Neural cell (in vitro differentiated cells): ENCODE results near the gene PARD3B.

Experiments
- CTCF ChIP-seq: fragments of 450-650 bp; IDR thresholded peaks from 2 replicates; pipeline ENCODE4 v1.5.1; 2014; ENCODE audit warnings: antibody characterized with exemption, mild to moderate bottlenecking, moderate library complexity; ENCODE audit not compliant: poor library complexity, severe bottlenecking
- EP300 ChIP-seq: fragments of 450-650 bp; conservative IDR thresholded peaks from 2 replicates; pipeline ENCODE4 v1.6.1; 2014; ENCODE audit warnings: antibody characterized with exemption, mild to moderate bottlenecking, moderate library complexity; ENCODE audit not compliant: poor library complexity, severe bottlenecking
- EZH2 ChIP-seq: fragments of 200-600, 300-800 bp; shearing (Covaris generic), sonication (generic); IDR thresholded peaks from 2 replicates; pipeline ENCODE4 v1.6.1; 2014; ENCODE audit warnings: antibody characterized with exemption, low read length, borderline replicate concordance, mild to moderate bottlenecking; ENCODE audit not compliant: insufficient read depth, poor library complexity, severe bottlenecking
- MXI1 ChIP-seq: fragments of 450-650 bp; conservative IDR thresholded peaks from 2 replicates; pipeline ENCODE4 v1.6.1; 2014; ENCODE audit warnings: antibody characterized with exemption, mild to moderate bottlenecking; ENCODE audit not compliant: poor library complexity, severe bottlenecking
- POLR2AphosphoS5 ChIP-seq: IDR thresholded peaks from 2 replicates; pipeline ENCODE4 v1.6.1; 2012
- RAD21 ChIP-seq: fragments of 450-650 bp; conservative IDR thresholded peaks from 2 replicates; pipeline ENCODE4 v1.6.1; 2014; ENCODE audit warnings: antibody characterized with exemption, mild to moderate bottlenecking, moderate library complexity
- REST ChIP-seq: IDR thresholded peaks from 2 replicates; pipeline ENCODE4 v1.6.1; 2012; ENCODE audit warnings: borderline replicate concordance
- SMC3 ChIP-seq: fragments of 450-650 bp; conservative IDR thresholded peaks from 2 replicates; pipeline ENCODE4 v1.6.1; 2014; ENCODE audit warnings: antibody characterized with exemption, mild to moderate bottlenecking, moderate library complexity; ENCODE audit not compliant: poor library complexity
- TAF1 ChIP-seq: IDR thresholded peaks from 2 replicates; pipeline ENCODE4 v1.6.1; 2012; ENCODE audit warnings: low read depth

- TF ChIP-seq CTCF (no peak), RAD21 (no peak), REST (no peak), EZH2 (no peak), POLR2AphosphoS5 (no peak), TAF1 (no peak), EP300 (no peak), SMC3 (no peak), MXI1 (no peak)
These were observed 105.3 kb downstream of the PARD3B start for GRCh38 chr2:204650611-204651010.
